ENCODE results near the gene NOTCH1. TPM values are rescaled to one million over a fixed set of nuclear protein-coding genes. Genes with fewer than 3 reads are reported as not detected.

NOTCH1 gene
- total RNA-seq, 2 experiments from 2014 or later, result 17.6 to 17.9 TPM

DNA sequence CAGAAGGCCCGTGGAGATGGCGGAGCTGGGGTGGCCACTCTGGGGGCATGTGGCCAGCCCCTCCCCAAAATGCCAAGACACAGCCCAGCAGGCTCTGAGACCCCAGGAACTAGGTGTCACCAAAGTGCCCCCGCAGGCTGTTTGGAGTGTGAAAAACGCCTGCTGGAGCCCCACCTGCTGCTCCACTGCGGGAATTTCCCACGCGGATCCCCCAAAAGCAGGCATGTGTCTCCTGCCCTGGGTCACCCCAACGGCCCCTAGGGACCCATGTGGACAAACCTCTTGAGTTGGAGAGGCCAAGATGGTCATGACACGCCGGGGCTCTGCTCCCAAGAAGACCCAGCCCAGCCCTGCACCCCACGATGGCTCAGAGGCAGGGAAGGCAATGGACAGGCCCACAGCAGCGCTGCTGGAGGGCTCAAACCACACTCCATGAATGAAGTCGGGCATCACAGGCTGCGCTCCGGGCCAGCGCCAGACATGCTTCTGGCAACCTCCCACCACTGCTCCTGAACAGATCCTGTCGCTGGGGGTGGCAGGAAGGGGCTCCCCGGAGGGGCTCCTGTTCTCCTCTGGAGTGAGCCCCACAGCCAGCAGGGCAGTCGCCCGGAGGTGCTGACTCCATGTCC lies 15.3 kb downstream of the NOTCH1 start:
- H3K4me1 ChIP-seq (ENCODE audit: insufficient read depth, low read length, poor library complexity, severe bottlenecking), result peaks cover 31% of the 10 kb centered on the region
- ChIA-PET CTCF (ENCODE audit: unreplicated experiment) (no interaction called here), POLR2A (interaction anchor here (0.6 kb wide), 1 partner anchor 168 kb away, joined by 3 read pairs; no protein-coding TSS in a partner anchor)
- peaks cover 8% of the 10 kb centered on the region; the same call in 1 of the 2 replicates for H3K36me3 ChIP-seq (ENCODE audit: insufficient read depth, low read length)
- BruUV-seq (replicated peaks), result no TSS peak
- no peak for DNase-seq (ENCODE audit: low spot score)
- no peak for TF ChIP-seq EZH2phosphoT487 (IDR thresholded peaks at IDR 0.05; ENCODE audit: borderline replicate concordance, low read depth, low read length)
- TF ChIP-seq, protein P1, sequence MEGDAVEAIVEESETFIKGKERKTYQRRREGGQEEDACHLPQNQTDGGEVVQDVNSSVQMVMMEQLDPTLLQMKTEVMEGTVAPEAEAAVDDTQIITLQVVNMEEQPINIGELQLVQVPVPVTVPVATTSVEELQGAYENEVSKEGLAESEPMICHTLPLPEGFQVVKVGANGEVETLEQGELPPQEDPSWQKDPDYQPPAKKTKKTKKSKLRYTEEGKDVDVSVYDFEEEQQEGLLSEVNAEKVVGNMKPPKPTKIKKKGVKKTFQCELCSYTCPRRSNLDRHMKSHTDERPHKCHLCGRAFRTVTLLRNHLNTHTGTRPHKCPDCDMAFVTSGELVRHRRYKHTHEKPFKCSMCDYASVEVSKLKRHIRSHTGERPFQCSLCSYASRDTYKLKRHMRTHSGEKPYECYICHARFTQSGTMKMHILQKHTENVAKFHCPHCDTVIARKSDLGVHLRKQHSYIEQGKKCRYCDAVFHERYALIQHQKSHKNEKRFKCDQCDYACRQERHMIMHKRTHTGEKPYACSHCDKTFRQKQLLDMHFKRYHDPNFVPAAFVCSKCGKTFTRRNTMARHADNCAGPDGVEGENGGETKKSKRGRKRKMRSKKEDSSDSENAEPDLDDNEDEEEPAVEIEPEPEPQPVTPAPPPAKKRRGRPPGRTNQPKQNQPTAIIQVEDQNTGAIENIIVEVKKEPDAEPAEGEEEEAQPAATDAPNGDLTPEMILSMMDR (conservative IDR thresholded peaks at IDR 0.05; ENCODE audit: low read length), result no peak
- intact Hi-C loops (cut with micrococcal nuclease; ENCODE audit: unreplicated experiment), result no loop called here
- H2AFZ ChIP-seq (ENCODE audit: low read length), result no peak overlapping the region
- H3K4me3 ChIP-seq (ENCODE audit: low read depth, low read length, poor library complexity, severe bottlenecking), result no peak overlapping the region
- no peak overlapping the region for H3K4me2 ChIP-seq (ENCODE audit: low read length)
- H3K9me2 ChIP-seq (ENCODE audit: insufficient read depth, low read length), result no peaks in the 10 kb centered on the region
- H3K79me2 ChIP-seq (ENCODE audit: insufficient read depth, low read depth, low read length), result no peaks in the 10 kb centered on the region
- no peak overlapping the region for H3K27ac ChIP-seq (ENCODE audit: low read depth, low read length, poor library complexity, severe bottlenecking)
- H3K9me3 ChIP-seq (ENCODE audit: low read length), result no peaks in the 10 kb centered on the region
- H4K20me1 ChIP-seq (ENCODE audit: insufficient read depth, low read length), result peaks cover 5% of the 10 kb centered on the region; the same call in 1 of the 2 replicates

DNA sequence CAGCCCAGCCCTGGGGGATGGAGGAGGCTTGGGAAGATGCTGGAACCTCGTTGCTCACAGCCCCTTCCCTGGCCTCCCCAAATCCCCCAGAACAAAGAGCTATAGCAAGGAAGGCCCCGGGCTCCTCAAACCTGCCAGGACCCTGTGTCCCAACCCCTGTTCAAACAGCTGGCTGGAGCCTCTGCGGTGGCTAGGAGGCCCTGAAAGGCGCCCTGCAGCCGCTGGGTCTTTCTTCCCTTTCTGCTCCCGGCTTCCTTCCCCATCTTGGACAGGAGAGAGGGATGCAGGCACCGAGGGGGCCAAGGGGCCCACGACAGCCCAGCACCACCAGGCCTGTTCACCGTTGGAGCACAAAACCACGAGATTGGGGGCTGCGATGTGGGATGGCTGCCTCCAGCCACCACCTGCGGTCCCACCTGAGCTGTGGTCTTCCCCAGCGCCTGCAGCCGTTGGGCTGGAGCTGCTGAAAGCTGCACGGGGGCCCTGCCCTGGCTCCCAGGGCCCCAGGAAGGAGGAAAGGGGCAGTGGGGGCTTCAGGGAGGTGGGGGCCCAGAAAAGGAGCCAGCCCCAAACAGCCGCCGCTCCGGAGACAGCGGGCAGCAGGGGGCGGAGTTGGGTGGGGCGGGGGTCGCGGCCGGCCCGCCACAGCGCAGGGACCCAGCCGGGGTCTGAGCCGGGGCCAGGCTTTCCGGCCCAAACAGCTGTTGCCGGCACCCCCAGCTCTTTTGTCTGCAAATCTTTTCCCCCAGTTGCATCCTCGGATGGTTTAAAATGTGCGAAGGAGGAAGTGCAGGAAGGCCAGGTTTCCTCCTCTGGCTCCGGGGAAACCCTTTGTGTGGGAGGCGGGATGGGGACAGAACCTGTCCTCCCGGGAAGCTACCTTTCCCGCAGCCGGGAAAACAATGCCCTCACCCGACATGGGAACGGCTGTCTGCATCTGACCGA lies 16.1 kb downstream of the NOTCH1 start:
- H2AFZ ChIP-seq (ENCODE audit: low read length), result no peak overlapping the region
- no peaks in the 10 kb centered on the region for H3K9me2 ChIP-seq (ENCODE audit: insufficient read depth, low read length)
- no peak for DNase-seq (ENCODE audit: low spot score)
- BruUV-seq (replicated peaks), result no TSS peak
- H3K4me2 ChIP-seq (ENCODE audit: low read length), result no peak overlapping the region
- H4K20me1 ChIP-seq (ENCODE audit: insufficient read depth, low read length), result peaks cover 5% of the 10 kb centered on the region; the same call in 1 of the 2 replicates
- TF ChIP-seq, protein P1 (conservative IDR thresholded peaks at IDR 0.05; ENCODE audit: low read length), result peak; percentile 38
- TF ChIP-seq EZH2phosphoT487 (IDR thresholded peaks at IDR 0.05; ENCODE audit: borderline replicate concordance, low read depth, low read length), result no peak
- CTCF ChIA-PET (ENCODE audit: unreplicated experiment), result no interaction called here
- H3K9me3 ChIP-seq (ENCODE audit: low read length), result no peaks in the 10 kb centered on the region
- no peak overlapping the region for H3K4me3 ChIP-seq (ENCODE audit: low read depth, low read length, poor library complexity, severe bottlenecking)
- POLR2A ChIA-PET, result interaction anchor here (0.6 kb wide), 1 partner anchor 167 kb away, joined by 3 read pairs; no protein-coding TSS in a partner anchor
- no peak overlapping the region for H3K27ac ChIP-seq (ENCODE audit: low read depth, low read length, poor library complexity, severe bottlenecking)
- H3K79me2 ChIP-seq (ENCODE audit: insufficient read depth, low read depth, low read length), result no peaks in the 10 kb centered on the region
- intact Hi-C loops (cut with micrococcal nuclease; ENCODE audit: unreplicated experiment), result no loop called here
- H3K36me3 ChIP-seq (ENCODE audit: insufficient read depth, low read length), result peaks cover 8% of the 10 kb centered on the region; the same call in 1 of the 2 replicates
- peaks cover 25% of the 10 kb centered on the region for H3K4me1 ChIP-seq (ENCODE audit: insufficient read depth, low read length, poor library complexity, severe bottlenecking)
